ENCODE data around the gene ARL8B. TPM values are rescaled to one million over a fixed set of nuclear protein-coding genes. Genes with fewer than 3 reads are reported as not detected.

Gene ARL8B
- total RNA-seq, 1 experiment from 2014 or later = 29.0 TPM

- H3K9me3 Mint-ChIP-seq = peaks cover 36 to 44% of the 10 kb centered on the region in 2 experiments
Measured at GRCh38 chr3:5141760-5142159, 19.7 kb downstream of the ARL8B start.

More at GRCh38 chr3:5141760-5142159, 19.7 kb downstream of the ARL8B start:
- Histone ChIP-seq H3K23ac (ENCODE audit: insufficient read length, low read depth, low read length) (no peak overlapping the region), H3K27ac (ENCODE audit: insufficient read length, low read depth, low read length) (no peak overlapping the region), H4K8ac (replicated peaks; ENCODE audit: insufficient read length, low read depth, low read length) (no peak overlapping the region), H4K91ac (ENCODE audit: insufficient read length, low read depth, low read length) (no peak overlapping the region), H3K4me1 (ENCODE audit: insufficient read depth, low read length) (no peaks in the 10 kb centered on the region), H3K27me3 (ENCODE audit: insufficient read depth, low read length) (no peaks in the 10 kb centered on the region), H3K23me2 (ENCODE audit: insufficient read length, low read depth, low read length, poor library complexity, severe bottlenecking) (no peaks in the 10 kb centered on the region), H2BK15ac (ENCODE audit: low read depth, low read length) (no peak overlapping the region), H2AFZ (ENCODE audit: low read length) (no peak overlapping the region), H2BK12ac (ENCODE audit: insufficient read length, low read depth, low read length) (no peak overlapping the region), H3K4me2 (ENCODE audit: insufficient read depth, insufficient read length, low read length) (no peak overlapping the region), H3K56ac (ENCODE audit: insufficient read length, low read depth, low read length) (no peak overlapping the region), H3K18ac (ENCODE audit: insufficient read length, low read depth, low read length) (no peak overlapping the region), H4K5ac (ENCODE audit: insufficient read length, low read depth, low read length) (no peak overlapping the region), H3K4ac (ENCODE audit: low read depth, low read length) (no peak overlapping the region), H2AK5ac (ENCODE audit: insufficient read length, low read length) (no peak overlapping the region), H3K79me2 (ENCODE audit: insufficient read depth, low read length) (peaks cover 29% of the 10 kb centered on the region), H2BK20ac (ENCODE audit: low read depth, low read length, poor library complexity, severe bottlenecking) (no peak overlapping the region), H3K9ac (ENCODE audit: extremely low read depth, insufficient read length, low read length) (no peak overlapping the region), H2BK5ac (ENCODE audit: insufficient read length, low read length) (no peak overlapping the region), H3T11ph (ENCODE audit: low read length) (no peak overlapping the region), H2BK120ac (ENCODE audit: low read depth, low read length, poor library complexity, severe bottlenecking) (no peak overlapping the region), H3K14ac (ENCODE audit: insufficient read depth, low read length) (no peak overlapping the region), H3K9me3 (ENCODE audit: control insufficient read depth, low read depth, low read length) (no peaks in the 10 kb centered on the region), H3K79me1 (ENCODE audit: insufficient read depth, low read depth, low read length, poor library complexity, severe bottlenecking) (peaks cover 11% of the 10 kb centered on the region), H4K20me1 (ENCODE audit: control insufficient read depth, insufficient read depth, insufficient read length) (no peaks in the 10 kb centered on the region)
- Mint-ChIP-seq H3K27ac (no peak overlapping the region), H3K27me3 (ENCODE audit: low read depth) (no peaks in the 10 kb centered on the region), H3K4me3 (no peak overlapping the region), H3K4me1 (peaks cover 7 to 8% of the 10 kb centered on the region in 2 experiments), H3K36me3 (ENCODE audit: insufficient read depth in 1 of 3, low read depth in 3 of 3) (peaks cover 37 to 58% (median 48%) of the 10 kb centered on the region in 3 experiments)
- no CpG with 5 or more reads among the region's 4 CpGs for WGBS (ENCODE audit: extremely low coverage, insufficient read length, low lambda C conversion rate)
- TF ChIP-seq, protein P1, sequence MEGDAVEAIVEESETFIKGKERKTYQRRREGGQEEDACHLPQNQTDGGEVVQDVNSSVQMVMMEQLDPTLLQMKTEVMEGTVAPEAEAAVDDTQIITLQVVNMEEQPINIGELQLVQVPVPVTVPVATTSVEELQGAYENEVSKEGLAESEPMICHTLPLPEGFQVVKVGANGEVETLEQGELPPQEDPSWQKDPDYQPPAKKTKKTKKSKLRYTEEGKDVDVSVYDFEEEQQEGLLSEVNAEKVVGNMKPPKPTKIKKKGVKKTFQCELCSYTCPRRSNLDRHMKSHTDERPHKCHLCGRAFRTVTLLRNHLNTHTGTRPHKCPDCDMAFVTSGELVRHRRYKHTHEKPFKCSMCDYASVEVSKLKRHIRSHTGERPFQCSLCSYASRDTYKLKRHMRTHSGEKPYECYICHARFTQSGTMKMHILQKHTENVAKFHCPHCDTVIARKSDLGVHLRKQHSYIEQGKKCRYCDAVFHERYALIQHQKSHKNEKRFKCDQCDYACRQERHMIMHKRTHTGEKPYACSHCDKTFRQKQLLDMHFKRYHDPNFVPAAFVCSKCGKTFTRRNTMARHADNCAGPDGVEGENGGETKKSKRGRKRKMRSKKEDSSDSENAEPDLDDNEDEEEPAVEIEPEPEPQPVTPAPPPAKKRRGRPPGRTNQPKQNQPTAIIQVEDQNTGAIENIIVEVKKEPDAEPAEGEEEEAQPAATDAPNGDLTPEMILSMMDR (conservative IDR thresholded peaks at IDR 0.05) = no peak
- DNase-seq = no peak
